Endothelial cell of umbilical vein (primary cell): ENCODE data around the gene S100A10. TPM values are rescaled to one million over a fixed set of nuclear protein-coding genes. Genes with fewer than 3 reads are reported as not detected.
A peak's percentile ranks its signal among the peaks of the same experiment; 100 is the strongest.

Experiments used
- BruUV-seq: library from RNA; stranded (reverse); fragments of 400-500 nt; replicated peaks from 2 replicates; lab custom pipeline; 2021; lab: Mats Ljungman, UMichigan
- CTCF ChIA-PET: fragments of 300-600, 350-600 bp; sonication (Branson Sonifier 250); formaldehyde crosslinking; loops from one replicate; lab custom pipeline; 2021; ENCODE audit warnings: antibody characterized with exemption, inconsistent platforms; lab: Charles Lee
- POLR2A ChIA-PET: fragments of 300-600, 350-600 bp; sonication (Branson Sonifier 250); formaldehyde crosslinking; loops from one replicate; lab custom pipeline; 2021; ENCODE audit warnings: antibody characterized with exemption, inconsistent platforms; lab: Charles Lee
- DNase-seq: peaks from one replicate; pipeline ENCODE4 v3.0.0-alpha.2; 2011; ENCODE audit warnings: low read depth, low spot score
- FAIRE-seq: peaks from 2 replicates; lab custom pipeline; 2011; peaks lifted over from hg19 to GRCh38; lab: Jason Lieb, UNC
- H2AFZ ChIP-seq: 2 replicates; pipeline ENCODE4 v1.6.0; 2012; ENCODE audit warnings: low read depth, low read length, control low read depth, inconsistent platforms
- H3K27ac ChIP-seq: 2 replicates; pipeline ENCODE4 v1.5.1; 2011; ENCODE audit warnings: low read depth, mild to moderate bottlenecking, control low read depth, low read length, moderate library complexity; ENCODE audit not compliant: insufficient read depth
- H3K27me3 ChIP-seq, 2 experiments: 2 replicates each; pipeline versions ENCODE4 v1.6.0 to v1.6.1; 2011; ENCODE audit warnings: low read length in 2 of 2, mixed read lengths in 1 of 2; ENCODE audit not compliant: control insufficient read depth in 2 of 2, insufficient read depth in 2 of 2
- H3K36me3 ChIP-seq, 2 experiments: 2 replicates in 1 of 2; 3 replicates in 1 of 2; pipeline ENCODE4 v1.5.1; 2011; ENCODE audit warnings: low read length in 2 of 2, mild to moderate bottlenecking in 1 of 2, moderate library complexity in 1 of 2; ENCODE audit not compliant: control insufficient read depth in 2 of 2, insufficient read depth in 2 of 2; ENCODE audit errors: extremely low read depth in 1 of 2
- H3K4me1 ChIP-seq: 3 replicates; pipeline ENCODE4 v1.5.1; 2011; ENCODE audit warnings: mild to moderate bottlenecking, low read length; ENCODE audit not compliant: control insufficient read depth, insufficient read depth; ENCODE audit errors: extremely low read depth
- H3K4me2 ChIP-seq: 2 replicates; pipeline ENCODE4 v1.6.1; 2011; ENCODE audit warnings: low read length, control low read depth, mixed read lengths; ENCODE audit not compliant: insufficient read depth
- H3K4me3 ChIP-seq, 3 experiments: fragments of 200-600 bp in 1 of 3; sonication (generic), shearing (Covaris generic) in 1 of 3; replicated peaks in 1 of 3; 2 replicates each; pipeline ENCODE4 v1.5.1; 2011 to 2016; ENCODE audit warnings: control low read depth in 3 of 3, low read length in 3 of 3, mild to moderate bottlenecking in 2 of 3, inconsistent platforms in 1 of 3, low read depth in 1 of 3, moderate library complexity in 1 of 3; ENCODE audit not compliant: insufficient read depth in 1 of 3
- H3K79me2 ChIP-seq: 2 replicates; pipeline ENCODE4 v1.6.0; 2012; ENCODE audit warnings: low read length, inconsistent platforms; ENCODE audit not compliant: control insufficient read depth, insufficient read depth
- H3K9ac ChIP-seq: replicated peaks from 2 replicates; pipeline ENCODE3; 2011; ENCODE audit warnings: low read length, control low read depth; ENCODE audit not compliant: insufficient read depth; ENCODE audit errors: extremely low read depth
- H3K9me1 ChIP-seq: replicated peaks from 3 replicates; pipeline ENCODE4 v1.6.0; 2011; ENCODE audit warnings: mild to moderate bottlenecking, low read length; ENCODE audit not compliant: control insufficient read depth, insufficient read depth; ENCODE audit errors: extremely low read depth
- H3K9me3 ChIP-seq: replicated peaks from 2 replicates; pipeline ENCODE4 v1.5.1; 2012; ENCODE audit warnings: low read length, inconsistent platforms; ENCODE audit not compliant: control insufficient read depth, insufficient read depth
- H4K20me1 ChIP-seq: replicated peaks from 2 replicates; pipeline ENCODE3; 2011; ENCODE audit warnings: mild to moderate bottlenecking, low read length; ENCODE audit not compliant: control insufficient read depth, insufficient read depth; ENCODE audit errors: extremely low read depth
- CTCF ChIP-seq, 2 donors: IDR thresholded peaks; 1 replicate in 1 of 2; 2 replicates in 1 of 2; pipeline ENCODE4 v1.5.1; 2011; ENCODE audit warnings: low read length in 2 of 2, mild to moderate bottlenecking in 2 of 2, moderate library complexity in 2 of 2, control low read depth in 1 of 2, inconsistent platforms in 1 of 2, low read depth in 1 of 2; ENCODE audit not compliant: insufficient read depth in 1 of 2; ENCODE audit errors: extremely low read depth in 1 of 2
- FOS ChIP-seq: IDR thresholded peaks from 2 replicates; pipeline ENCODE4 v1.6.1; 2011; ENCODE audit warnings: mild to moderate bottlenecking, low read length, moderate library complexity, borderline replicate concordance; ENCODE audit not compliant: insufficient read depth
- GATA2 ChIP-seq: IDR thresholded peaks from 2 replicates; pipeline ENCODE4 v1.7.0; 2011; ENCODE audit warnings: low read depth, mild to moderate bottlenecking, moderate library complexity, mixed read lengths, low read length; ENCODE audit not compliant: insufficient read length, insufficient read depth
- JUN ChIP-seq: IDR thresholded peaks from 2 replicates; pipeline ENCODE4 v1.6.1; 2011; ENCODE audit warnings: borderline replicate concordance, low read depth; ENCODE audit not compliant: insufficient read length, insufficient read depth
- POLR2A ChIP-seq: IDR thresholded peaks from 2 replicates; pipeline ENCODE4 v1.6.1; 2012; ENCODE audit warnings: low read depth, mild to moderate bottlenecking, control low read depth, low read length
- POLR2AphosphoS5 ChIP-seq: IDR thresholded peaks from 2 replicates; pipeline ENCODE4 v1.6.1; 2012; ENCODE audit warnings: low read depth, mild to moderate bottlenecking, control low read depth, low read length, moderate library complexity; ENCODE audit not compliant: insufficient read depth
- dilution Hi-C: fragments of 300-500 bp; cut with MboI; formaldehyde crosslinking; loops from one replicate; pipeline ENCODE4 v1.15.0; 2019; ENCODE audit warnings: low sequenced_read_pairs; ENCODE audit not compliant: extremely low pct_ligation_motif_present
- intact Hi-C: fragments of 100-400 bp; cut with micrococcal nuclease; formaldehyde crosslinking; loops from one replicate; pipeline ENCODE4 v1.10.0; 2022
- polyA plus RNA-seq, 4 experiments: library from polyadenylated mRNA; depleted of rRNA in 3 of 4; stranded (reverse) in 3 of 4; unstranded in 1 of 4; fragments of >200 nt; gene quantifications; 2 replicates each; pipeline versions ENCODE4 v1.2.1 to v1.2.3, GENCODE V29; 2011 to 2012; ENCODE audit warnings: missing spikeins in 1 of 4
- total RNA-seq: library from RNA; stranded (reverse); gene quantifications from 2 replicates; pipeline ENCODE4 v1.2.3, GENCODE V29; 2021
- TF ChIP-seq, protein P1 (sequence below): IDR thresholded peaks from 2 replicates; pipeline ENCODE4 v1.6.1; 2011; ENCODE audit not compliant: insufficient read depth, insufficient read length

Gene S100A10
- total and polyA plus RNA-seq, 2 donors (not counting 3 experiments of a cell fraction or from before 2014, with no cell fraction given) = 76.8 to 779 TPM

DNA sequence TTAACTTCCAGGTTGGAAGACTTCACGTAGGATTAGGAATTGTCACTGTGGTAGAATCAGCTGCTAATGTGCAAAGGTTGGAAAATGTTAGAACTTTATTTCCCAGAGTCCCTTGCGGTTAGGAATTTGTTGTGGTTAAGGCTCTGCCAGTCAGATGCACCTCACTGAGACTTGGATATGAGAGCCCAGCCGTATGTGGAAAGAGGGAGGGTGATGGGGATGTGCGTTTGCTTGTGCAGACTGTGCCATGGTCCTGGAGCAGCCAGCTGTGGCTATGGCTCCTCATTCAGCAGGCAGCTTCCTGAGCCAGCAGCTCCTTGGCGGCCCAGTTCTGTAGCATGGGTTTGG lies 12.5 kb downstream of the S100A10 start:
- Histone ChIP-seq H3K27me3 (no peaks in the 10 kb centered on the region), H2AFZ (no peak overlapping the region), H3K9ac (no peak overlapping the region), H3K36me3 (peaks cover 30 to 33% of the 10 kb centered on the region in 2 experiments), H3K9me1 (no peaks in the 10 kb centered on the region), H3K4me1 (peaks cover 19% of the 10 kb centered on the region), H4K20me1 (no peaks in the 10 kb centered on the region), H3K27ac (peak overlapping the region; percentile 26), H3K79me2 (peaks cover 19% of the 10 kb centered on the region), H3K4me3 (no peak overlapping the region), H3K9me3 (no peaks in the 10 kb centered on the region), H3K4me2 (no peak overlapping the region)
- dilution Hi-C loops (no loop called here), intact Hi-C loops (no loop called here)
- ChIA-PET CTCF (interaction anchor here (0.9 to 7.5 kb wide), 9 partner anchors 9 to 92 kb away, joined by 4 to 57 read pairs (median 8); partner anchors contain the start of genes S100A10 and THEM4), POLR2A (interaction anchor here (2.0 kb wide), 1 partner anchor 8 kb away, joined by 8 read pairs; no protein-coding TSS in a partner anchor)
- TF ChIP-seq, protein P1, sequence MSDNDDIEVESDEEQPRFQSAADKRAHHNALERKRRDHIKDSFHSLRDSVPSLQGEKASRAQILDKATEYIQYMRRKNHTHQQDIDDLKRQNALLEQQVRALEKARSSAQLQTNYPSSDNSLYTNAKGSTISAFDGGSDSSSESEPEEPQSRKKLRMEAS = no peak
- TF ChIP-seq JUN = no peak
- no peak for TF ChIP-seq POLR2AphosphoS5
- no peak for TF ChIP-seq POLR2A
- no peak for TF ChIP-seq FOS
- no peak for TF ChIP-seq CTCF (IDR thresholded peaks at IDR 0.05; ENCODE audit: extremely low read depth in 1 of 2, insufficient read depth in 1 of 2, low read depth in 1 of 2, low read length in 2 of 2)
- TF ChIP-seq GATA2 = no peak
- DNase-seq (peak; percentile 30), FAIRE-seq (peak; percentile 35)
- no TSS peak for BruUV-seq
